Transverse colon (tissue), 4 donors: ENCODE measurements around the gene DARS1. TPM values are rescaled to one million over a fixed set of nuclear protein-coding genes. Genes with fewer than 3 reads are reported as not detected.
A peak's percentile ranks its signal among the peaks of the same experiment; 100 is the strongest.

ENCODE experiments used
- DNase-seq: peaks from one replicate; pipeline ENCODE4 v3.0.0-alpha.2; 2019
- H3K27ac ChIP-seq, 4 donors: fragments of 200-600 bp; sonication (generic); 2 replicates each; pipeline ENCODE4 v1.5.1; 2016 to 2018; ENCODE audit warnings: inconsistent platforms in 4 of 4
- H3K27me3 ChIP-seq: fragments of 200-600 bp; sonication (generic); 2 replicates; pipeline ENCODE4 v1.5.1; 2017; ENCODE audit warnings: inconsistent platforms
- H3K36me3 ChIP-seq, 4 donors: fragments of 200-600 bp; sonication (generic); 2 replicates each; pipeline ENCODE4 v1.5.1; 2017 to 2019; ENCODE audit warnings: inconsistent platforms in 4 of 4
- H3K4me1 ChIP-seq, 4 donors: fragments of 200-600 bp; sonication (generic); 2 replicates each; pipeline ENCODE4 v1.5.1; 2017 to 2020; ENCODE audit warnings: inconsistent platforms in 4 of 4
- H3K4me3 ChIP-seq, 4 donors: fragments of 200-600 bp; sonication (generic); 1 replicate in 1 of 4; 2 replicates in 3 of 4; pipeline versions ENCODE4 v1.5.1 to v1.6.1; 2017 to 2019; ENCODE audit warnings: inconsistent platforms in 4 of 4
- H3K9me3 ChIP-seq, 2 donors: fragments of 200-600 bp; sonication (generic); 2 replicates each; pipeline ENCODE4 v1.5.1; 2017 to 2019; ENCODE audit warnings: inconsistent platforms in 2 of 2
- CTCF ChIP-seq, 5 experiments: fragments of 200-600 bp in 3 of 5; fragments of 450-650 bp in 2 of 5; sonication (generic) in 3 of 5; IDR thresholded peaks; 1 replicate in 2 of 5; 2 replicates in 3 of 5; pipeline ENCODE4 v1.5.1; 2016 to 2017; ENCODE audit warnings: antibody characterized with exemption in 5 of 5, inconsistent platforms in 3 of 5, mild to moderate bottlenecking in 2 of 5, moderate library complexity in 1 of 5
- EP300 ChIP-seq: sonication (generic); formaldehyde crosslinking; IDR thresholded peaks from one replicate; pipeline ENCODE4 v1.6.1; 2017; ENCODE audit warnings: antibody characterized with exemption, low read depth
- POLR2A ChIP-seq: fragments of 450-650 bp; IDR thresholded peaks from one replicate; pipeline ENCODE4 v1.6.1; 2016; ENCODE audit warnings: antibody characterized with exemption, mild to moderate bottlenecking, moderate library complexity
- POLR2AphosphoS5 ChIP-seq, 3 donors: sonication (generic); formaldehyde crosslinking; IDR thresholded peaks; one replicate each; pipeline ENCODE4 v1.6.1; 2016; ENCODE audit warnings: antibody characterized with exemption in 3 of 3
- WGBS, 2 donors: methylation state at CpG; one replicate each; pipeline ENCODE4 v1.1.5; 2018; ENCODE audit warnings: low coverage in 1 of 2; 5-methylcytosine and 5-hydroxymethylcytosine counted together
- in situ Hi-C, 4 donors: fragments of 200-750 bp; cut with MboI; loops; one replicate each; pipeline versions ENCODE4 v1.15.0 to v1.15.1; 2017; ENCODE audit warnings: low sequenced_read_pairs in 3 of 4, low pct_ligation_motif_present in 1 of 4, low pct_unique_long_range_greater_than_20kb in 1 of 4
- intact Hi-C: fragments of 100-400 bp; cut with DNase I; formaldehyde crosslinking; loops from one replicate; pipeline ENCODE4 v1.15.1; 2023; ENCODE audit warnings: low total_unique reads
- total RNA-seq, 4 donors: library from RNA; depleted of rRNA; stranded (reverse); fragments of >200 nt; gene quantifications; one replicate each; pipeline ENCODE4 v1.1.0, GENCODE V29; 2016

The DARS1 gene
- total RNA-seq, 4 donors from 2014 or later, result 20.5 to 42.3 (median 37.4) TPM

GRCh38 chr2:135999899-136000298 lies 14.5 kb upstream of the DARS1 start:
- 85 to 87% methylated on average over 4 of the region's 4 CpGs for WGBS, 2 donors

GRCh38 chr2:135998879-135999278 lies 13.5 kb upstream of the DARS1 start:
- Histone ChIP-seq H3K27me3 (no peaks in the 10 kb centered on the region), H3K36me3 (no peaks in the 10 kb centered on the region), H3K27ac (no peak overlapping the region), H3K4me3 (no peak overlapping the region), H3K4me1 (peaks cover 0 to 7% (median 2%) of the 10 kb centered on the region in 4 donors), H3K9me3 (no peaks in the 10 kb centered on the region)
- DNase-seq, result no peak
- in situ Hi-C loops (no loop called here), intact Hi-C loops (no loop called here)
- WGBS, 2 donors, result 73 to 95% methylated on average over 3 to 5 of the region's 5 CpGs
- TF ChIP-seq POLR2AphosphoS5 (IDR thresholded peaks at IDR 0.05) (no peak), CTCF (IDR thresholded peaks at IDR 0.05) (no peak), EP300 (no peak), POLR2A (no peak)

More at GRCh38 chr2:135999899-136000298, 14.5 kb upstream of the DARS1 start:
- Histone ChIP-seq H3K36me3 (no peaks in the 10 kb centered on the region), H3K9me3 (no peaks in the 10 kb centered on the region), H3K27me3 (no peaks in the 10 kb centered on the region), H3K4me3 (no peak overlapping the region), H3K4me1 (peaks cover 0 to 7% (median 2%) of the 10 kb centered on the region in 4 donors), H3K27ac (no peak overlapping the region)
- TF ChIP-seq EP300, result no peak
- intact Hi-C loops, result no loop called here
- in situ Hi-C loops, result no loop called here
- DNase-seq, result no peak

- Histone ChIP-seq H3K27ac (no peak overlapping the region), H3K36me3 (no peaks in the 10 kb centered on the region), H3K27me3 (no peaks in the 10 kb centered on the region), H3K4me1 (peaks cover 0 to 7% (median 2%) of the 10 kb centered on the region in 4 donors), H3K9me3 (no peaks in the 10 kb centered on the region), H3K4me3 (no peak overlapping the region)
- in situ Hi-C loops (no loop called here), intact Hi-C loops (no loop called here)
- DNase-seq, result peak; percentile 40
- no peak for TF ChIP-seq CTCF (IDR thresholded peaks at IDR 0.05)
- no peak for TF ChIP-seq POLR2AphosphoS5 (IDR thresholded peaks at IDR 0.05)
- no peak for TF ChIP-seq EP300
- no peak for TF ChIP-seq POLR2A
- WGBS, 2 donors, result 68% methylated on average over 5 of the region's 5 CpGs; no CpG with 5 or more reads in 1 of the 2 donors
Measured at GRCh38 chr2:135997380-135997779, 12.0 kb upstream of the DARS1 start.

- H3K27me3 ChIP-seq, result no peaks in the 10 kb centered on the region
- DNase-seq, result no peak
- TF ChIP-seq EP300, result no peak
- no peak for TF ChIP-seq POLR2A
- TF ChIP-seq POLR2AphosphoS5 (IDR thresholded peaks at IDR 0.05), result no peak
- no peak for TF ChIP-seq CTCF (IDR thresholded peaks at IDR 0.05)
- no peak overlapping the region for H3K27ac ChIP-seq
- 95% methylated on average over 2 of the region's 2 CpGs; no CpG with 5 or more reads in 1 of the 2 donors for WGBS, 2 donors
- peaks cover 0 to 7% (median 2%) of the 10 kb centered on the region in 4 donors for H3K4me1 ChIP-seq
- H3K4me3 ChIP-seq, result no peak overlapping the region
- in situ Hi-C loops (no loop called here), intact Hi-C loops (no loop called here)
- no peaks in the 10 kb centered on the region for H3K36me3 ChIP-seq
- no peaks in the 10 kb centered on the region for H3K9me3 ChIP-seq
Measured at GRCh38 chr2:135996304-135996703, 10.9 kb upstream of the DARS1 start.

- Histone ChIP-seq H3K4me1 (no peaks in the 10 kb centered on the region), H3K27ac (no peak overlapping the region)
- intact Hi-C loops, result no loop called here
Measured at GRCh38 chr2:135994281-135994680, 8.9 kb upstream of the DARS1 start.

More at GRCh38 chr2:135994281-135994680, 8.9 kb upstream of the DARS1 start:
- no peaks in the 10 kb centered on the region for H3K27me3 ChIP-seq
- in situ Hi-C loops, result no loop called here
- H3K4me3 ChIP-seq, result no peak overlapping the region
- no peaks in the 10 kb centered on the region for H3K36me3 ChIP-seq
- DNase-seq, result no peak
- H3K9me3 ChIP-seq, result no peaks in the 10 kb centered on the region
- TF ChIP-seq CTCF (IDR thresholded peaks at IDR 0.05) (no peak), EP300 (no peak), POLR2A (no peak), POLR2AphosphoS5 (IDR thresholded peaks at IDR 0.05) (peak in 1 of 3 donors; percentile 11)
- 34 to 49% methylated on average over 3 of the region's 3 CpGs for WGBS, 2 donors
